Globus pallidus (tissue), 1 donor: ENCODE results near the gene ACOT2.
A peak's percentile ranks its signal among the peaks of the same experiment; 100 is the strongest.
"Not testable (repeated sequence)": the region's sequence is repeated elsewhere in the genome, so short reads cannot be mapped to it uniquely, and the experiment has no call there.

Experiments used
- DNase-seq: peaks from one replicate; pipeline ENCODE4 v3.0.0-alpha.2; 2015; ENCODE audit warnings: low spot score

ACOT2 gene

GRCh38 chr14:73567951-73568885 lies 795 bp upstream of the ACOT2 start:
- DNase-seq: no peak

- not testable (repeated sequence) for DNase-seq
Measured at GRCh38 chr14:73568886-73569184, 178 bp upstream of the ACOT2 start.

GRCh38 chr14:73570913-73571312 lies 1.9 kb downstream of the ACOT2 start:
- peak; percentile 18 for DNase-seq

GRCh38 chr14:73573034-73573433 lies 4.0 kb downstream of the ACOT2 start:
- not testable (repeated sequence) for DNase-seq

- DNase-seq: not testable (repeated sequence)
Measured at GRCh38 chr14:73573740-73574139, 4.7 kb downstream of the ACOT2 start.

- not testable (repeated sequence) for DNase-seq
Measured at GRCh38 chr14:73574251-73574650, 5.2 kb downstream of the ACOT2 start.

GRCh38 chr14:73576391-73576790 lies 7.4 kb downstream of the ACOT2 start:
- no peak for DNase-seq

GRCh38 chr14:73577214-73577613 lies 8.2 kb downstream of the ACOT2 start:
- DNase-seq: not testable (repeated sequence)

- not testable (repeated sequence) for DNase-seq
Measured at GRCh38 chr14:73582102-73582979, 13.3 kb downstream of the ACOT2 start.

- DNase-seq: no peak
Measured at GRCh38 chr14:73588695-73589094, 19.7 kb downstream of the ACOT2 start.

- no peak for DNase-seq
Measured at GRCh38 chr14:73589116-73589515, 20.1 kb downstream of the ACOT2 start.

GRCh38 chr14:73590673-73591004 lies 21.6 kb downstream of the ACOT2 start:
- DNase-seq: not testable (repeated sequence)

GRCh38 chr14:73591690-73592449 lies 22.9 kb downstream of the ACOT2 start, which contains the start of gene ACOT4:
Gene ACOT4 (plus strand): TSS chr14:73591873. CDS start chr14:73591960, 87 bp downstream.
- no peak for DNase-seq

GRCh38 chr14:73594491-73594890 lies 25.5 kb downstream of the ACOT2 start:
- DNase-seq: no peak

GRCh38 chr14:73599499-73599898 lies 30.5 kb downstream of the ACOT2 start:
- DNase-seq: no peak

- DNase-seq: no peak
Measured at GRCh38 chr14:73602994-73603393, 34.0 kb downstream of the ACOT2 start.

GRCh38 chr14:73606271-73606670 lies 37.3 kb downstream of the ACOT2 start:
- no peak for DNase-seq

GRCh38 chr14:73607241-73607640 lies 38.2 kb downstream of the ACOT2 start:
- no peak for DNase-seq

GRCh38 chr14:73610687-73611086 lies 41.7 kb downstream of the ACOT2 start:
- peak; percentile 24 for DNase-seq

GRCh38 chr14:73612339-73613045 lies 43.5 kb downstream of the ACOT2 start, which contains the start of gene ACOT6:
Gene ACOT6 (plus strand): TSS chr14:73612517. CDS start chr14:73612572, 55 bp downstream.
- peak; percentile 31 for DNase-seq

GRCh38 chr14:73613046-73613383 lies 44.0 kb downstream of the ACOT2 start:
- DNase-seq: no peak
